NCI-H524 treated with DMSO at 0.1 percent for 48 hours (cell line): ENCODE results near the gene GPATCH1.
"Not testable (repeated sequence)": the region's sequence is repeated elsewhere in the genome, so short reads cannot be mapped to it uniquely, and the experiment has no call there.

Source experiments
- DNase-seq: peaks from one replicate; lab custom pipeline; 2025; lab: John Stamatoyannopoulos, UW

GPATCH1 gene

DNA sequence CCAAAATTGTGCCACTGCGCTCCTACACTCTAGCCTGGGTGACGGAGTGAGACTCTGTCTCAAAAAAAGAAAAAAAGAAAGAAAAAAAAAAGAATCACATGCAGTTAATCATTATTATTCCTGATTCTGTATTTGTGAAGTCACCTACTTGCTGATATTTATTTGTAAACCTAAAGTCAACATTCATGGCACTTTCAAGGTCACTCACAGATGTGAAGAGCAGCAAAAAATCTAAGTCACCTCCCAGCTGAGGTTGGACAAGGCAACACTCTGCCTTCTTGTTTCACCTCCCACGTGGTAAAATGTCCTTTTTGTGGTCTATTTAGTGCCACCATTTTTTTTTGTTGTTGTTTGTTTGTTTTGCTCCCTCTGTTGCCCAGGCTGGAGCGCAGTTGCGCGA is 77.4 kb downstream of the GPATCH1 start:
- DNase-seq, result no peak

DNA sequence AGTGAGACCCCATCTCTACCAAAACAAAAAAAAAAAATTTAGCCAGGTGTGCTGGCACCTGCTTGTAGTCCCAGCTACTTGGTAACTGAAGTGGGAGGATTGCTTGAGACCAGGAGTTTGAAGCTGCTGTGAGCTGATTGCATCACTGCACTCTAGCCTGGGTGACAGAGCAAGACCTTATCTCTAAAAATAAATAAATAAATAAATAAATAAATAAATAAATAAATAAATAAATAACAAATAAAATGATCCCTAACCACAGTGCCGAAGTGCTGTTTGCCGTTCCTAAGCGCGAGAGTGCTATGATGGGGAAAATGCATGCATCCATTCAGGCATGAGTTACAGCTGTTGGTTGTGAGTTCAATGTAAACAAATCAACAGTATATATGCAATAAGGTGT is 78.2 kb downstream of the GPATCH1 start:
- DNase-seq, result no peak

DNA sequence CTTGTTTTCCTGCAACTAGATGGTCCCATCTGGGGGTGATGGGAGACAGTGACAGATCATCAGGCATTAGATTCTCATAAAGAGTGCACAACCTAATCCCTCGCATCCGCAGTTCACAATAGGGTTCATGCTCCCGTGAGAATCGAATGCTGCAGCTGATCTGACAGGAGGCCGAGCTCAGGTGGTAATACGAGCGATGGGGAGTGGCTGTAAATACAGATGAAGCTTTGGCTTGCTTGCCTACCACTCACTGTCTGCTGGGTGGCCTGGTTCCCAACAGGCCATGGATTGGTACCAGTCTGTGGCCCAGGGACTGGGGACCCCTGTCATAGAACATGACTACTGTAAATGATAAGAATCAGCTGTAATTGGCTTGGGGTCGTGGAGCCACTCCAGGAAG is 78.9 kb downstream of the GPATCH1 start:
- no peak for DNase-seq

DNA sequence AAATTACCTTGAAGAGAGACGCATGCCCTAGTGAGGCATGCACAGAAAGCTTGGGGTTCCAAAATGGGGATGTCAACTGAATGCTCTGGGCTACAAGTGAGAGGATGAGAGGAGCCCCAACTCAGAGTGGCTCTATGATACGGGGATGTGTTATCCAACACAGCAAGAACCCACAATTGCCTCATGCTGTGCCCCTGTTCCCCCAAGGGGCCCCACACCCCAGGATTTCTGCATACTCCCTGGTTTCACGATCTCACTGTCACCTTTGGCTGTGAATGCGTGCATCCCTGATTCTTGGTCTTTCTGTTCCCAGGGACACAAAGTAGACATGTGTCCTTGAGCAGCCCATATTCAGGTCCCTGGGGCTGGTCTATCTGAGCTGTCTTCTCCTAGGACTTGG is 80.2 kb downstream of the GPATCH1 start:
- no peak for DNase-seq

DNA sequence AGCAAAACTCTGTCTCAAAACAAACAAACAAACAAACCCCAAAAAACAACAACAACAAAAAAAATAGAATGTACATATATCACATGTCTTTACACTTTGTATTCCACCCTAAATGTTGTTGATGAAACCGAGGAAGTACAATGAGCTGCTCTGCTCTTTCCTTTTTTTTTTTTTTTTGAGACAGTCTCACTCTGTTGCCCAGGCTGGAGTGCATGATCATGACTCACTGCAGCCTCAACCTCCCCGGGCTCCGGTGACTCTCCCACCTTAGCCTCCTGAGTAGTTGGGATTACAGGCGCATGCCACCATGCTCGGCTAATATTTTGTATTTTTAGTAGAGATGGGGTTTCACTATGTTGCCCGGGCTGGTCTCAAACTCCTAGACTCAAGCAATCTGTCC is 82.5 kb downstream of the GPATCH1 start:
- no peak for DNase-seq

DNA sequence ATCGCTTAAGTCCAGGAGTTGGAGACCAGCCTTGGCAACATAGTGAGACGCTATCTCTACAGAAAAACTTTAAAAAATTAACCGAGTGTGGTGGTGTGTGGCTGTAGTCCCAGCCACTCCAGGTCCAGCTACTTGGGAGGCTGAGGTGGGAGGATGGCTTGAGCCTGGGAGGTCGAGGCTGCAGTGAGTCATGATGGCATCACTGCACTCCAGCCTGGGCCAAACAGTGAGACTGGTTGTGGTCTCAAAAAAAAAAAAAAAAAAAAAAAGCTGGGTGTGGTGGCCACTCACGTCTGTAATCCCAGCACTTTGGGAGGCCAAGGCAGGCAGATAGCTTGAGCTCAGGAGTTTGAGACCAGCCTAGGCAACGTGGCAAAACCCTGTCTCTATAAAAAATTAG is 85.1 kb downstream of the GPATCH1 start:
- DNase-seq, result not testable (repeated sequence)

DNA sequence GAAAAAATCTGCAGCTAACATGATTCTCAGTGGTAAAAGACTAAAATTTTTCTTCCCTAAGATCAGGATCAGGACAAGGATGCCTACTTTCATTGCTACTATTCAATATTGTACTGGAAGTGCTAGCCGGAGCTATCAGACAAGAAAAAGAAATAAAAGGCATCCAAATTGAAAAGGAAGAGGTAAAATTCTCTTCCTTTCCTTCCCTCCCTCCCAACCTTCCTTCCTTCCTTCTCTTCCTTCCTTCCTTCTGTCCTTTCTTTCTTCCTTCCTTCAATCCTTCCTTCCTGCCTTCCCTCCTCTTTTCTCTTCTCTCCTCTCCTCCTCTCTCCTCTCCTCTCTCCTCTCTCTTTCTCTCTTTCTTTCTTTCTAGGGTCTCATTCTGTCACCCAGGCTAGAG is 86.5 kb downstream of the GPATCH1 start:
- no peak for DNase-seq

DNA sequence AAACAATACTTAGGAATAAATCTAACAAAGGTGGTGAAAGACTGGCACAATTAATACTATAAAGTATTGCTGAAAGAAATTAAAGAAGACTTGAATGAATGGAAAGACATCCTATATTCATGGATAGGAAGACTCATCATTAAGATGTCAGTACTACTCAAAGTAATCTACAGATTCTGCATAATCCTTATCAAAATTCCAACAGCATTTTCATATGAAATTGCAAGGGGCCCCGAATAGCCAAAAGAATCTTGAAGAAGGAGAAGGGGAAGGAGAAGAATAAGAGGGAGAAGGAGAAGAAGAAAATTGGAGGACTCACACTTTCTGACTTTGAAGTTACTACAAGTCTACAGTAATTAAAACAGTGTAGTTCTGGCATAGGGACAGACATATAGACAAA is 87.5 kb downstream of the GPATCH1 start:
- no peak for DNase-seq

DNA sequence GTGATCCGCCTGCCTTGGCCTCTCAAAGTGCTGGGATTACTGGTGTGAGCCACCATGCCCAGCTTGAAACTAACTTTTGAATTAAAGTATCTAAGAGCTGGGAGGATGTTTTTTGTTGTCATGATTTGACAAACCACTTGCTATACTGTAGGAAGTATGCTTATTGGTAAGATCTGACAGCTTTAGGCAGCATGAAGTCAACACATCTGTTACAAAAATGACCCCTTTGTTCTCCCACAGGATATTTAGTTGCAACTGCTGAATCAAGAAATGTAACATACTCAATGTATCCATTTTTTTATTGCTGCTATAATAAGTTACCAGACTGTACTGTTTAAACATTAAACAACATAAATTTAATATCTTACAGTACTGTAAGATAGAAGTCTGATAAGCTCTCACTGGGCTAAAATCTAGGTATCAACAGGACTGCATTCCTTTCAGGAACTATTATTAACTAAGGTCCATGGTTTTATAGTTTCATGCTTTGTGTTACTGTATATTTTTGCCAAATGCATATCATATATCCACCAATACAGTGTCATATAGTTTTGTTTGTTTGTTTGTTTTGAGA is 90.3 kb downstream of the GPATCH1 start:
- no peak for DNase-seq

DNA sequence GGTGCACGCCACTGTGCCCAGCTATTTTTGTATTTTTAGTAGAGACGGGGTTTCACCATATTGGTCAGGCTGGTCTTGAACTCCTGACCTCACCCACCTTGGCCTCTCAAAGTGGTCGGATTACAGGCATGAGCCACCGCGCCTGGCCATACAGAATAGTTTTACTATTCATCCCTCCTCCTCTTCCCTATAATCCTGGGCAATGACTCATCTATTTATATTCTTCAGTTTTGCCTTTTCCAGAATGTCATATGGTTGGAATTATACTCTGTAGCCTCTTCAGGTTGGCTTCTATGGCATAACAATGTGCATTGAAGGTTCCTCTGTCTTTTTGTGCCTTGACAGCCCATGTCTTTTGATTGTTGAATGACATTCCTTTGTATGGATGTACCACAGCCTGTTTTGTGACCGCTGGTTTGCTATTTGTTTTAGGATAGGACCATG is 91.0 kb downstream of the GPATCH1 start:
- DNase-seq, result no peak

DNA sequence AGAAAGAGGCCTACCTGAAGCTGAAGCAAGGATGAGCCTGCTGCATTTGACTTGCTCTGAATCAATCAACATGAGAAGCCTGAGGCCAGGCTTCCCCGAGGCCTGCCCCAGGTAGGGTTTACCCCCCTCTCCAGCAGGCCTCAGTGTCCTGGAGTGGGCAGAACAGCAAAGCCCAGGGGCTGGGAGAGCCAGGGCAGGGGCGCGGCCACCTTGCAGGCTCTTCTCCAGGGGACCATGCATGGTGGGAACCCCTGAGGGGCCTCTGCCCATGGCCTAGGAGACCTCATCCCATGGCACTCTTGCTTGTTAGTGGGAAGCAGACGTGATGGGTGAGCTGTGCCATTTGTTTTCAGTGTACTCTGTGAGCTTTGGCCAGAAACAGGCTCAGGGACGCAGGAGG is 93.2 kb downstream of the GPATCH1 start:
- no peak for DNase-seq

DNA sequence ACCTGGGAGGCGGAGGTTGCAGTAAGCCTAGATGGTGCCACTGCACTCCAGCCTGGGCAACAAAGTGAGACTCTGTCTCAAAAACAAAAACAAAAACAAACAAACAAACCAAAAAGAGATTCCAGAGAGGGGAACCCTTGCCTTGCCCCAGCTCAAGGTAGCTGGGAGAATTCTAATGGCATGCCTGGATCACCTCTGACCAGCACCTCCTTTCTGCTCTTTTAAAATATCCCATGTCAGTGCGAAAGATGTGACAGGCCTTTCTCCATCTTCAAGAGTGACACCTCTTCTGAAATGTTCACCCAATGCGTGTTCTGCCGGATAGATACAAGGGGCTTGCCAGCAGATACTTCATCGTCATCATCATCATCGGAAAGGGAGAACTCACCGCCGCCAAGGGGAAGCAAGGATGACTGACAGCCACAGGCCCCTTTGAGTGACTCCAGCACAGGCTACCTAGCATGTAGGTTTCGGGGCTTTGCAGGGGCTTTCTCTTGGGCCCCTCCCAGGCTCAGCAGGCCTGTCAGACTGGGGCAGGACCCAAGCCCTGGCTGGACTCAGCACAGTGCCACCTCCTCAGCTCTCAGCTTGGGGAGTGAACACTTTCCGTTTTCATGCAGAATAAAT is 94.3 kb downstream of the GPATCH1 start:
- no peak for DNase-seq

DNA sequence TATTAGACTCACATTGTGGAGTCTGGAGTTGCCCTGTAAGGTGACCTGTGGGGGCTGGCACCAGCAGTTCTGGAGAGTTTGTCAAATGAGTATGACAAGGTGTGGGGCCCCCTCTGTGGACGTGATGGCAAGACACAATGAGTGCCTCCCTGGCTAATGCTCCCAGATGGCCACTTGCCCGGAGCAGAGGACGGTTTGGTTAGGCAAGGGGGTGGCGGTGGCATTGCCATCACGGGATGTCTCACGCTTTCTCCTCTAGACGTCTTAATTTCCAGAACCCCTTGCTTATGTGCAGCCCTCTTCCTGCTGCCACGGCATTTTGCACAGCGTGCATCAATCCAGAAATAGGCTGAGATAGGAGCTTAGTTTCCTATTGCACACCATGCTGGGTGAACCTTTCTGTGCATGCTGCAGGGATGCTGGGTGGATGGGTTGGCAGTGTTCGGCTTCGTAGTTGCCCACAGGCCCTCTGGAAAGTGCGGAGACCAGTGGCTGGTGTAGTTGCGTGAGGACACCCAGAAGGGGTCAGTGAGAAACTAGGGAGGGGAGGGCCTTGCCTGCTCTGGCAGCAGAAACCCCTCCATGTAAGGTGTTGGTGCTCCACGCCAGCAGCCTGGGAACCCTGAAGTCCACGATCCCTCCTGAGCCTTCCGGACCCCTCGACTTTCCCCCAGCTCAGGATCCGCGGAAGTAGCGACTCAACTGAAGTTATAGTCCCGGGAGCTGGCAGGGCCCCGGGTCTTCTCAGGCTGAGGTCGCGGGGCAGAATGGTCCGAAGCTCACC is 95.1 kb downstream of the GPATCH1 start:
- no peak for DNase-seq

DNA sequence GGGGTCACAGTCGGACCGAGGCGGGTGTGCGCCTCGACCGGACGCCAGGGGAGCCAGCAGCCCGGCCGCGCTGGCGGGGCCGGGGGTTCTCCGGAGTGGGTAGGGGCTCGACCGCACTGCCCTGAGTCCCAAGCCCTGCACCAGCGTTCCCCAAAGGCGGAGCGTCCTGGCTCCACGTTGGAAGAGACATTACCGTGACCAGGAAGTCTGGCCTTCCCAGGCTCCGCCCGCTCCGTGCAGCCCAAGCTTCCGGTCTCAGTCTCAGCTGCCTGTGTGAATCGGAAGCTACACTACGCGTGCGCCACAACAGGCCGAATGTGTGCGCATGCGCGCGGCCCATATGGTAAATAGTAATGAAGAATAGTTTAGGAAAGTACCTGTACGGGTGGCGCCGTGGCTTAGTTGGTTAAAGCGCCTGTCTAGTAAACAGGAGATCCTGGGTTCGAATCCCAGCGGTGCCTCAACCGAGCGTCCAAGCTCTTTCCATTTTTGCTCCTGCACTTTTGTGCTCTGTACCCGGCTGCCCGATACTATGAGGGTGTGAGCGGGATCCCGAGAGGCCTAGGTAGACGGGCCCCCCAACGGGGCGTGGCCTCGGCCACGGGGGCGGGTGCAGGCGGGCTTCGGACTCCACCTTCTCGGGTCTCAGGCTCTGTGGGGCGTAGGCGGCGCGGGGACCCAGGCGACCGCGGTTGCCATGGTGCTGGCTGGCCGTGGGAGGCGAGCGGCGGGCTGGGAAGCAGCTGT is 95.9 kb downstream of the GPATCH1 start:
- peak; percentile 97 for DNase-seq

DNA sequence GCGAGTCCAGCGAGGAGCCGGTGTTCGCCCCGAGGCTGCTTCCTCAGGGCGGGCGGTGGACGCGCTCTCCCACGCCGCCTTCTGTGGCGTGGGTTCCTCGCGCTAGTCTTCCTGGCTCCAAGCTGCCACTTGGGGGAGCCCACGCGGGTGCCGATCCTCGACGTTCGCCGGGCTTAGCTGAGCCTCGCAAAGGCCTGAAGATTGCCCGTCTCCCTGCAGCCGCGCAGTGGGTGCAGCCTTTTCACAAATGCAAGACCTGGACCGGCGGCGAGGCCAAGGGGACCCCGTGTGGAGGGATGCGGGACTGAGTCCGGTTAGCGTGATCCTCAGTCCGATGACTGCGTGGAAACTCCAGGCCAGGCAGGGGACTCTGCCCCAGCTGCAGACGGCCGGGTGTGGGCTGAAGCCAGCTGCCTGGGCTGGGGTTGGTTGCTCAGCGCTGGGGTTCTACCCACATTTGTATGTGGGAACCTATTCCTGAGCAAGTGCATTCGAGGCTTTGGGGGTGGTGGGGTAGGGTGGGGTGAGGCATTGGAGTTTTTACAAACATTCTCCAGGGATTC is 96.5 kb downstream of the GPATCH1 start:
- DNase-seq, result no peak
